WTC11 (cell line): ENCODE results near the gene CTNNAL1. TPM values are rescaled to one million over a fixed set of nuclear protein-coding genes. Genes with fewer than 3 reads are reported as not detected.

Source experiments
- ATAC-seq: fragments of 200-7000 bp; cut with Tn5 transposase; 2 replicates; pipeline ENCODE4 v1.10.0; 2021; ENCODE audit warnings: mild to moderate bottlenecking, moderate library complexity
- CTCF ChIA-PET: fragments of 300-600 bp; sonication (Branson Sonifier 250); formaldehyde crosslinking; loops from one replicate; lab custom pipeline; 2021; ENCODE audit warnings: antibody characterized with exemption; lab: Charles Lee
- POLR2A ChIA-PET: fragments of 350-600 bp; sonication (Branson Sonifier 250); formaldehyde crosslinking; loops from one replicate; lab custom pipeline; 2021; ENCODE audit warnings: antibody characterized with exemption; lab: Charles Lee
- DNase-seq: peaks from one replicate; pipeline ENCODE4 v3.0.0; 2021; ENCODE audit warnings: low spot score
- H3K27ac Mint-ChIP-seq: 2 replicates; pipeline ENCODE4 v1.8.0; 2021; ENCODE audit warnings: mixed read lengths
- H3K27me3 Mint-ChIP-seq: 2 replicates; pipeline ENCODE4 v1.8.0; 2021; ENCODE audit warnings: low read depth, mild to moderate bottlenecking, moderate library complexity, mixed read lengths
- H3K36me3 Mint-ChIP-seq: 2 replicates; pipeline ENCODE4 v1.8.0; 2021; ENCODE audit warnings: mixed read lengths
- H3K4me1 Mint-ChIP-seq: 2 replicates; pipeline ENCODE4 v1.8.0; 2022; ENCODE audit warnings: mixed read lengths
- H3K4me3 Mint-ChIP-seq: 2 replicates; pipeline ENCODE4 v1.8.0; 2021; ENCODE audit warnings: mild to moderate bottlenecking, moderate library complexity, mixed read lengths
- H3K9me3 Mint-ChIP-seq: 2 replicates; pipeline ENCODE4 v1.8.0; 2021; ENCODE audit warnings: mixed read lengths
- ESRRA ChIP-seq: sonication (generic); formaldehyde crosslinking; IDR thresholded peaks from 2 replicates; pipeline ENCODE4 v1.8.1; 2022; ENCODE audit warnings: mild to moderate bottlenecking, missing genetic modification reagents, borderline replicate concordance
- FOXJ3 ChIP-seq: sonication (generic); formaldehyde crosslinking; IDR thresholded peaks from 2 replicates; pipeline ENCODE4 v1.9.0; 2021; ENCODE audit warnings: missing genetic modification reagents, mild to moderate bottlenecking, borderline replicate concordance
- GABPB1 ChIP-seq: sonication (generic); formaldehyde crosslinking; IDR thresholded peaks from 2 replicates; pipeline ENCODE4 v1.8.1; 2023; ENCODE audit warnings: mild to moderate bottlenecking, missing genetic modification reagents
- GRHL2 ChIP-seq: fragments of 250-450 bp; sonication (Bioruptor Pico); IDR thresholded peaks from 2 replicates; pipeline ENCODE4 v1.8.0; 2022; ENCODE audit warnings: mild to moderate bottlenecking, moderate library complexity; ENCODE audit not compliant: insufficient replicate concordance, severe bottlenecking
- JUN ChIP-seq: sonication (generic); formaldehyde crosslinking; IDR thresholded peaks from 2 replicates; pipeline ENCODE4 v1.8.0; 2023; ENCODE audit warnings: mild to moderate bottlenecking, missing genetic modification reagents
- MXD4 ChIP-seq: fragments of 250-450 bp; sonication (Bioruptor Pico); IDR thresholded peaks from 2 replicates; pipeline ENCODE4 v1.8.0; 2021; ENCODE audit warnings: mild to moderate bottlenecking, moderate library complexity, borderline replicate concordance
- ZNF138 ChIP-seq: sonication (generic); formaldehyde crosslinking; conservative IDR thresholded peaks from 2 replicates; pipeline ENCODE4 v1.8.1; 2022; ENCODE audit warnings: mild to moderate bottlenecking, moderate library complexity, missing genetic modification reagents
- ZNF317 ChIP-seq: sonication (generic); formaldehyde crosslinking; IDR thresholded peaks from 2 replicates; pipeline ENCODE4 v1.8.1; 2023; ENCODE audit warnings: low read depth, mild to moderate bottlenecking, moderate library complexity, missing genetic modification reagents, borderline replicate concordance
- ZNF396 ChIP-seq: fragments of 250-450 bp; sonication (Bioruptor Pico); IDR thresholded peaks from 2 replicates; pipeline ENCODE4 v1.8.0; 2021; ENCODE audit warnings: mild to moderate bottlenecking, moderate library complexity, borderline replicate concordance
- total RNA-seq: library from RNA; stranded (reverse); gene quantifications from 3 replicates; pipeline ENCODE4 v1.2.3, GENCODE V29; 2021
- TF ChIP-seq, protein P1 (sequence below): fragments of 250-450 bp; sonication (Bioruptor Pico); IDR thresholded peaks from 2 replicates; pipeline ENCODE4 v1.9.0; 2021; ENCODE audit warnings: mild to moderate bottlenecking
- TF ChIP-seq, protein P2 (sequence below): sonication (generic); formaldehyde crosslinking; IDR thresholded peaks from 2 replicates; pipeline ENCODE4 v1.8.0; 2022; ENCODE audit warnings: mild to moderate bottlenecking, missing genetic modification reagents
- TF ChIP-seq, protein P3 (sequence below): sonication (generic); formaldehyde crosslinking; IDR thresholded peaks from 2 replicates; pipeline ENCODE4 v1.8.0; 2023; ENCODE audit warnings: mild to moderate bottlenecking, missing genetic modification reagents
- TF ChIP-seq, protein P4 (sequence below): sonication (generic); formaldehyde crosslinking; IDR thresholded peaks from 2 replicates; pipeline ENCODE4 v1.8.1; 2023; ENCODE audit warnings: mild to moderate bottlenecking, missing genetic modification reagents, moderate library complexity
- TF ChIP-seq, protein P5 (sequence below): fragments of 250-450 bp; sonication (Bioruptor Pico); IDR thresholded peaks from 2 replicates; pipeline ENCODE4 v1.9.0; 2021; ENCODE audit warnings: mild to moderate bottlenecking, borderline replicate concordance
- TF ChIP-seq, protein P6 (sequence below): sonication (generic); formaldehyde crosslinking; conservative IDR thresholded peaks from 2 replicates; pipeline ENCODE4 v1.8.1; 2022; ENCODE audit warnings: mild to moderate bottlenecking, missing genetic modification reagents
- TF ChIP-seq, protein P7 (sequence below): fragments of 250-450 bp; sonication (Bioruptor Pico); IDR thresholded peaks from 2 replicates; pipeline ENCODE4 v1.9.0; 2021; ENCODE audit warnings: moderate library complexity, mild to moderate bottlenecking, inconsistent platforms, borderline replicate concordance

CTNNAL1 gene
- total RNA-seq, 1 experiment from 2014 or later, result 53.1 TPM

DNA sequence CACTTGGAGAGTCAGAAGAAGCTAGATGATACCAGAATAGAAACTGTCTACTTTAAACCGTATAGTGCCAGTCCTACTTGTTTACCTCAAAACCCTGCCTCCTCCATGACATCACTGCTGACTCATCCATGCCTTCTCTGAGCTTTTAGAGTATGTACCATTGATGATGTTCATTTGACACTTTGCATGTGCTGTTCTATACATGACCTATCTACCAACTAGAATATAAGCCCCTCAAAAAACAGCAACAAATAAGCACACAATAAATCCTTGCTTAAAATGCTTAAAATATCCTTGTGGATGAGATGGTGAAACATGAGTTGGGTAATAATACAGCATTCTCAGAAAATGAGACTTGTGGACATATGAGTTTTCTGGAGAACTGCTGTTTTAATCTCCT lies 2.6 kb downstream of the CTNNAL1 start:
- POLR2A ChIA-PET, result interaction anchor here (0.6 kb wide), 3 partner anchors 238 to 1749 kb away, joined by 3 to 6 read pairs (median 4); no protein-coding TSS in a partner anchor
- H3K9me3 Mint-ChIP-seq, result no peaks in the 10 kb centered on the region
- H3K4me3 Mint-ChIP-seq, result no peak overlapping the region
- no peaks in the 10 kb centered on the region; the same call in 1 of the 2 replicates for H3K36me3 Mint-ChIP-seq
- ATAC-seq (no peak), DNase-seq (no peak)
- H3K4me1 Mint-ChIP-seq, result peaks cover 33% of the 10 kb centered on the region
- CTCF ChIA-PET, result interaction anchor here (0.8 kb wide), 1 partner anchor 486 kb away, joined by 3 read pairs; no protein-coding TSS in a partner anchor
- TF ChIP-seq, protein P1, sequence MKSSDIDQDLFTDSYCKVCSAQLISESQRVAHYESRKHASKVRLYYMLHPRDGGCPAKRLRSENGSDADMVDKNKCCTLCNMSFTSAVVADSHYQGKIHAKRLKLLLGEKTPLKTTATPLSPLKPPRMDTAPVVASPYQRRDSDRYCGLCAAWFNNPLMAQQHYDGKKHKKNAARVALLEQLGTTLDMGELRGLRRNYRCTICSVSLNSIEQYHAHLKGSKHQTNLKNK (CRISPR knock-in tag), result no peak
- no peak for TF ChIP-seq JUN (CRISPR knock-in tag)
- TF ChIP-seq, protein P2, sequence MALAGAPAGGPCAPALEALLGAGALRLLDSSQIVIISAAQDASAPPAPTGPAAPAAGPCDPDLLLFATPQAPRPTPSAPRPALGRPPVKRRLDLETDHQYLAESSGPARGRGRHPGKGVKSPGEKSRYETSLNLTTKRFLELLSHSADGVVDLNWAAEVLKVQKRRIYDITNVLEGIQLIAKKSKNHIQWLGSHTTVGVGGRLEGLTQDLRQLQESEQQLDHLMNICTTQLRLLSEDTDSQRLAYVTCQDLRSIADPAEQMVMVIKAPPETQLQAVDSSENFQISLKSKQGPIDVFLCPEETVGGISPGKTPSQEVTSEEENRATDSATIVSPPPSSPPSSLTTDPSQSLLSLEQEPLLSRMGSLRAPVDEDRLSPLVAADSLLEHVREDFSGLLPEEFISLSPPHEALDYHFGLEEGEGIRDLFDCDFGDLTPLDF (CRISPR knock-in tag), result no peak
- TF ChIP-seq, protein P3, sequence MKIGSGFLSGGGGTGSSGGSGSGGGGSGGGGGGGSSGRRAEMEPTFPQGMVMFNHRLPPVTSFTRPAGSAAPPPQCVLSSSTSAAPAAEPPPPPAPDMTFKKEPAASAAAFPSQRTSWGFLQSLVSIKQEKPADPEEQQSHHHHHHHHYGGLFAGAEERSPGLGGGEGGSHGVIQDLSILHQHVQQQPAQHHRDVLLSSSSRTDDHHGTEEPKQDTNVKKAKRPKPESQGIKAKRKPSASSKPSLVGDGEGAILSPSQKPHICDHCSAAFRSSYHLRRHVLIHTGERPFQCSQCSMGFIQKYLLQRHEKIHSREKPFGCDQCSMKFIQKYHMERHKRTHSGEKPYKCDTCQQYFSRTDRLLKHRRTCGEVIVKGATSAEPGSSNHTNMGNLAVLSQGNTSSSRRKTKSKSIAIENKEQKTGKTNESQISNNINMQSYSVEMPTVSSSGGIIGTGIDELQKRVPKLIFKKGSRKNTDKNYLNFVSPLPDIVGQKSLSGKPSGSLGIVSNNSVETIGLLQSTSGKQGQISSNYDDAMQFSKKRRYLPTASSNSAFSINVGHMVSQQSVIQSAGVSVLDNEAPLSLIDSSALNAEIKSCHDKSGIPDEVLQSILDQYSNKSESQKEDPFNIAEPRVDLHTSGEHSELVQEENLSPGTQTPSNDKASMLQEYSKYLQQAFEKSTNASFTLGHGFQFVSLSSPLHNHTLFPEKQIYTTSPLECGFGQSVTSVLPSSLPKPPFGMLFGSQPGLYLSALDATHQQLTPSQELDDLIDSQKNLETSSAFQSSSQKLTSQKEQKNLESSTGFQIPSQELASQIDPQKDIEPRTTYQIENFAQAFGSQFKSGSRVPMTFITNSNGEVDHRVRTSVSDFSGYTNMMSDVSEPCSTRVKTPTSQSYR, result no peak
- TF ChIP-seq, protein P4, sequence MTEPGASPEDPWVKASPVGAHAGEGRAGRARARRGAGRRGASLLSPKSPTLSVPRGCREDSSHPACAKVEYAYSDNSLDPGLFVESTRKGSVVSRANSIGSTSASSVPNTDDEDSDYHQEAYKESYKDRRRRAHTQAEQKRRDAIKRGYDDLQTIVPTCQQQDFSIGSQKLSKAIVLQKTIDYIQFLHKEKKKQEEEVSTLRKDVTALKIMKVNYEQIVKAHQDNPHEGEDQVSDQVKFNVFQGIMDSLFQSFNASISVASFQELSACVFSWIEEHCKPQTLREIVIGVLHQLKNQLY (CRISPR knock-in tag), result no peak
- no peak for TF ChIP-seq ZNF317 (CRISPR knock-in tag)
- TF ChIP-seq, protein P5, sequence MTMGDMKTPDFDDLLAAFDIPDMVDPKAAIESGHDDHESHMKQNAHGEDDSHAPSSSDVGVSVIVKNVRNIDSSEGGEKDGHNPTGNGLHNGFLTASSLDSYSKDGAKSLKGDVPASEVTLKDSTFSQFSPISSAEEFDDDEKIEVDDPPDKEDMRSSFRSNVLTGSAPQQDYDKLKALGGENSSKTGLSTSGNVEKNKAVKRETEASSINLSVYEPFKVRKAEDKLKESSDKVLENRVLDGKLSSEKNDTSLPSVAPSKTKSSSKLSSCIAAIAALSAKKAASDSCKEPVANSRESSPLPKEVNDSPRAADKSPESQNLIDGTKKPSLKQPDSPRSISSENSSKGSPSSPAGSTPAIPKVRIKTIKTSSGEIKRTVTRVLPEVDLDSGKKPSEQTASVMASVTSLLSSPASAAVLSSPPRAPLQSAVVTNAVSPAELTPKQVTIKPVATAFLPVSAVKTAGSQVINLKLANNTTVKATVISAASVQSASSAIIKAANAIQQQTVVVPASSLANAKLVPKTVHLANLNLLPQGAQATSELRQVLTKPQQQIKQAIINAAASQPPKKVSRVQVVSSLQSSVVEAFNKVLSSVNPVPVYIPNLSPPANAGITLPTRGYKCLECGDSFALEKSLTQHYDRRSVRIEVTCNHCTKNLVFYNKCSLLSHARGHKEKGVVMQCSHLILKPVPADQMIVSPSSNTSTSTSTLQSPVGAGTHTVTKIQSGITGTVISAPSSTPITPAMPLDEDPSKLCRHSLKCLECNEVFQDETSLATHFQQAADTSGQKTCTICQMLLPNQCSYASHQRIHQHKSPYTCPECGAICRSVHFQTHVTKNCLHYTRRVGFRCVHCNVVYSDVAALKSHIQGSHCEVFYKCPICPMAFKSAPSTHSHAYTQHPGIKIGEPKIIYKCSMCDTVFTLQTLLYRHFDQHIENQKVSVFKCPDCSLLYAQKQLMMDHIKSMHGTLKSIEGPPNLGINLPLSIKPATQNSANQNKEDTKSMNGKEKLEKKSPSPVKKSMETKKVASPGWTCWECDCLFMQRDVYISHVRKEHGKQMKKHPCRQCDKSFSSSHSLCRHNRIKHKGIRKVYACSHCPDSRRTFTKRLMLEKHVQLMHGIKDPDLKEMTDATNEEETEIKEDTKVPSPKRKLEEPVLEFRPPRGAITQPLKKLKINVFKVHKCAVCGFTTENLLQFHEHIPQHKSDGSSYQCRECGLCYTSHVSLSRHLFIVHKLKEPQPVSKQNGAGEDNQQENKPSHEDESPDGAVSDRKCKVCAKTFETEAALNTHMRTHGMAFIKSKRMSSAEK (CRISPR knock-in tag), result no peak
- no peak for TF ChIP-seq ZNF138 (CRISPR knock-in tag)
- no peak for TF ChIP-seq FOXJ3 (CRISPR knock-in tag)
- TF ChIP-seq GRHL2 (CRISPR knock-in tag), result no peak
- TF ChIP-seq ZNF396 (CRISPR knock-in tag), result no peak
- TF ChIP-seq, protein P6, sequence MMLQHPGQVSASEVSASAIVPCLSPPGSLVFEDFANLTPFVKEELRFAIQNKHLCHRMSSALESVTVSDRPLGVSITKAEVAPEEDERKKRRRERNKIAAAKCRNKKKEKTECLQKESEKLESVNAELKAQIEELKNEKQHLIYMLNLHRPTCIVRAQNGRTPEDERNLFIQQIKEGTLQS (CRISPR knock-in tag), result no peak
- H3K27ac Mint-ChIP-seq, result no peak overlapping the region
- H3K27me3 Mint-ChIP-seq, result peaks cover 10% of the 10 kb centered on the region

DNA sequence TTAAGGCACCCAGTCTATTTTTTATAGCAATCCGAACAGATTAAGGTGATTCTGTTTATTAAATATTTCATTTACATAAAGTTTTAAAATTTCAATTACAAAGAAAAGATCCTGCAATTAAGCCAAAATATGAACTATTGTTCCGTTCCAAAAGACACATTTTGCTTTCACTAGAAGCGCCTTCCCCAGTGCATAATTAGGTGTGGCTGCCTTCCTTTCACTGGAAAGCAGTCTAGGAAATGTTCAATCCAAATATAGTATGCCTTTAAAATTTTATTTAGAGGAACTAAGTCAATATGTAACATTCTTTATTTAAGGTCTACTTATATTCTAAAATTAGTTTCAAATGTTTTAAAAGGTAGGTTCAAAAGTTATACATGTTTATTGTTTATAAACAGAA lies 7.6 kb downstream of the CTNNAL1 start:
- Mint-ChIP-seq H3K27ac (no peak overlapping the region), H3K4me3 (no peak overlapping the region), H3K27me3 (no peaks in the 10 kb centered on the region; the same call in 1 of the 2 replicates), H3K9me3 (peaks cover 23% of the 10 kb centered on the region), H3K4me1 (no peaks in the 10 kb centered on the region; the same call in 1 of the 2 replicates), H3K36me3 (peaks cover 29% of the 10 kb centered on the region)
- ATAC-seq (no peak), DNase-seq (no peak)
- CTCF ChIA-PET, result no interaction called here
- POLR2A ChIA-PET, result interaction anchor here (1.0 kb wide), 1 partner anchor 8 kb away, joined by 4 read pairs; no protein-coding TSS in a partner anchor
- TF ChIP-seq MXD4 (CRISPR knock-in tag), result no peak
- TF ChIP-seq, protein P7, sequence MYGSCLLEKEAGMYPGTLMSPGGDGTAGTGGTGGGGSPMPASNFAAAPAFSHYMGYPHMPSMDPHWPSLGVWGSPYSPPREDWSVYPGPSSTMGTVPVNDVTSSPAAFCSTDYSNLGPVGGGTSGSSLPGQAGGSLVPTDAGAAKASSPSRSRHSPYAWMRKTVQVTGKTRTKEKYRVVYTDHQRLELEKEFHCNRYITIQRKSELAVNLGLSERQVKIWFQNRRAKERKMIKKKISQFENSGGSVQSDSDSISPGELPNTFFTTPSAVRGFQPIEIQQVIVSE (CRISPR knock-in tag), result no peak
- no peak for TF ChIP-seq ESRRA
- TF ChIP-seq, protein P5 (CRISPR knock-in tag), result no peak
- no peak for TF ChIP-seq GABPB1
- no peak for TF ChIP-seq ZNF317 (CRISPR knock-in tag)
